ENCODE data around the gene WHAMM.
"Not testable (repeated sequence)": the region's sequence is repeated elsewhere in the genome, so short reads cannot be mapped to it uniquely, and the experiment has no call there.

Gene WHAMM

DNA sequence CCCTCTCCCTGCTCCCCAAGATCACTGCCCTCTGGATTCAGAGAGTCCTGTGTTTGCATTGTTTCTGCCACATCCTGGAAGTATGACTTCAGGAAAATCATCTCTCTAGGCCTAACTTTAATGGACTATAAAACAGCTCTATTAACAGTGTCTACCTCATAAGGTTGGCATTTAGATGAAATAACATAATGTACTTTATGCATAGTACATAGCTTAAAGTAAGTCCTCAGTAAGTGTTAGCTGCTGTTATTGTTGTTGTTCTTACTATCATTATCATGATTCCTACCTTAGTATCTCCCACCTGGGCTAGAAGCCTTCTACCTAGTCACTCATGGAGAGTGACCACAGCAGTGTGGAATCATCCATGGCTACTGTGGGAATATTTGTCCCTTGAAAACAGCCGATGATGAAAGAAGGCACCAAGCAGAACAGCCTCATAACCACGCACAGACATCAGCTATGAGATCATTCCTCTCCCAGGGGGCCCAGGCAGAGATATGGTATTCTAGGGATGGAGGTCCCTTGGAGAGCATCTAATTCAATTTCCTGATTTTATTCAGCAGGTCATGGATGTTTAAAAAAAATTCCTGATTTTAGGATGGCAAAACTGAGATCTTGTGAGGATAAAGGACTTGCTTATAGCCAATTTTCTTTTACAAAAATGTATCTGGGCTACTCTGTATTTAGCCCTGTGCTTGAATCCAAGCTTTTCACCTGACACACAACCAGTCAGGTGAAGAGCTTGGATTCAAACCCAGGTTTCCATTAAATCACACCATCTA is 5.4 kb upstream of the WHAMM start:
- no peak for DNase-seq (ENCODE audit: low spot score)

GRCh38 chr15:82804575-82804949 is 4.9 kb upstream of the WHAMM start:
- DNase-seq (ENCODE audit: low spot score), result no peak

GRCh38 chr15:82805994-82806406 is 3.4 kb upstream of the WHAMM start, which contains the start of gene FSD2:
Gene FSD2 (minus strand): TSS chr15:82806069. CDS start chr15:82787390, 18,679 bp downstream.
- DNase-seq (ENCODE audit: low spot score), result no peak

DNA sequence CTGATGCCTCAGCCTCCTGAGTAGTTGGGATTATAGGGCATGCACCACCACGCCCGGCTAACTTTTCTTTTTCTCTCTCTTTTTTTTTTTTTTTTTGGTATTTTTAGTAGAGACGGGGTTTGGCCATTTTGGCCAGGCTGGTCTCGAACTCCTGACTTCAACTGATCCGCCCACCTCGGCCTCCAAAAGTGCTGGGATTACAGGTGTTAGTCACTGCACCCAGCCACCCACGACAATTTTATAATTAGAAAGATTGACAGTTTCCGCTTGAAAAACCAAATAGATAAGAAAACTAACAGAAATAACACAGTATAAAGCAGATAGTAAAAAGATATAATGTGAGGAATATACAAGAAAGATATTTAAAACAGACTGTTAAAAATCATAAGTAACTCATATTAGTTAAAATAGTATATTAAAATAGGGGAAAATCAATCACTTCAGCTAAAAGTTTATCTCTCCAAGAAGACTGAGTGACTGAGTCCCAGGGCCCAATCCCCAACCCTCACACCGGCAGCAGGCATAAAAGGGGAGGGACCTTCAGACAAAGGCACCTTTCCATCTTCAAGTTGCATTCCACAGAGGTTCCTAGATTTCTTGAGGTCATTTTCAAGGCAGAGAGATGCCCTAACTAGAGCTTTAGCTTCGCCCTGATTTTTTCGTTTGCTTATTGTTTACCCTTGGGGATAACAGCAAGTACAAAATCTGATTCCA is 1.4 kb upstream of the WHAMM start:
- DNase-seq (ENCODE audit: low spot score), result no peak

DNA sequence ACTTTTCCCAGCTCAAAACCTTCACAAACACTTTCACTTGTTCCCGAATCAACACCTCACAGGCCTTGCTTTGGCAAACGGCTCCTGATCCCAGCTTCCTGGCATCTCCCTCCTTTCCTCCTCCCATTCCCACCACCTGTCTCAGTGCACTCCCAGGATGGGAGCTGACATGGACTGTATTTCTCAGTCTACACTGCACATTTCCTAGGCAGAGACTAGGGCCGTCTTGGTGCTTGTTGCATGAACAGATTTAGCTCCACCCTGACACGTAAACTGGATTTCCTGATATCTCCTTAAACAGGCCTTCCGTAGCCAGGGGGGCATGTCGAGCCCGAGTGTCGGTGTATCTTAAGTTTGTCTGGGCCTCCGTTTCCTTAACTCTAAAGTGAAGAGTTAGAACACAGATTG is 790 bp upstream of the WHAMM start:
- no peak for DNase-seq (ENCODE audit: low spot score)

DNA sequence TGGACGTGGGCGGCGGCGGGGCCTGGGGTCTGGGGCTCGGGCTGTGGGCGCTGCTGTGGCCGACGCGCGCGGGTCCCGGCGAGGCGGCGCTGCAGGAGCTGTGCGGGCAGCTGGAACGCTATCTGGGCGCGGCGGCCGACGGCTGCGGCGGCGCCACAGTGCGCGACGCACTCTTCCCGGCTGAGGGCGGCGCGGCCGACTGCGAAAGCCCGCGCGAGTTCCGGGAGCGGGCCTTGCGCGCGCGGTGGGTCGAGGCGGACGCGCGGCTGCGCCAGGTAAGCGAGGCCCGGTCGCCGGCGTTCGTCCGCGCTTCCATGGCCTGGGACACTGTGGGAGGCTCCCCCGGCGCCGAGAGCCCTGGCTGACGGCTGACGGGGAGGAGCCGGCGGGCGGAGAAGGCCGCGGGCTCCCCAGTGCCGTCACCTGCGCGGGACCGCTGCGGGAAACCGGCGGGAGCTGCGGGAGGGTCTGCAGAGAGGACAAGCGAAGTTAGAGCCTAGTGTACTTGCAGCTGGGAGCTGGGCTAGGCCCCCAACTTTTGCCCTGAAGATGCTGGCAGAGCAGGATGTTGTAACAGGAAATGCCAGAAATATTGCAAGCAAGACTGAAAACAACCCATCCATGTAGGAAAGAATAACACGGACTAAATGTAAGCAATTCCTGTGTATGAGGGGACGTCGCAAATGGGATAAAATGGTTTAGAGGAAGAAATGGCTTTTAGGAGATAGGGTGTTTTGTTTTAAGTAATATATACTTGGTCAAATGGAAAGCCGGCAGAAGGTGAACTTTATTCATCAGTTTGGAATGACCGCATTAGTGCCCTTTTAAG is 847 bp downstream of the WHAMM start:
- DNase-seq (ENCODE audit: low spot score), result peak; percentile 68

GRCh38 chr15:82810890-82811426 is 1.5 kb downstream of the WHAMM start:
- no peak for DNase-seq (ENCODE audit: low spot score)

DNA sequence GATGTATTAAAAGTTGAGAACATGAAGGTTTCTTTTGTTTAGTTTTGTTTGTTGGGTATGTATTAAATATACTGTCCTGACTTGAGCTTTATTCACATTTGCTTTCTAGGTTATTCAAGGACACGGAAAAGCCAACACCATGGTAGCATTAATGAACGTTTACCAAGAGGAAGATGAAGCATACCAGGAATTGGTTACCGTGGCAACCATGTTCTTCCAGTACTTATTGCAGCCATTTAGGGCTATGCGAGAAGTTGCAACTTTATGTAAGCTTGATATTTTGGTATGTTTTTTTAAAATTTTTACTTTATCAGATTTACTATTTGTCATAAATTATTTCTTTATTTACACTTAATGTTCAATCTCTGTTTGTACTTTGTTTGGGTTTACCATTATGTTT is 3.6 kb downstream of the WHAMM start:
- DNase-seq (ENCODE audit: low spot score), result no peak

GRCh38 chr15:82820128-82820527 is 10.7 kb downstream of the WHAMM start:
- DNase-seq (ENCODE audit: low spot score), result no peak

GRCh38 chr15:82821396-82821795 is 12.0 kb downstream of the WHAMM start:
- not testable (repeated sequence) for DNase-seq (ENCODE audit: low spot score)

- not testable (repeated sequence) for DNase-seq (ENCODE audit: low spot score)
Observed at GRCh38 chr15:82821851-82822250, 12.4 kb downstream of the WHAMM start.

DNA sequence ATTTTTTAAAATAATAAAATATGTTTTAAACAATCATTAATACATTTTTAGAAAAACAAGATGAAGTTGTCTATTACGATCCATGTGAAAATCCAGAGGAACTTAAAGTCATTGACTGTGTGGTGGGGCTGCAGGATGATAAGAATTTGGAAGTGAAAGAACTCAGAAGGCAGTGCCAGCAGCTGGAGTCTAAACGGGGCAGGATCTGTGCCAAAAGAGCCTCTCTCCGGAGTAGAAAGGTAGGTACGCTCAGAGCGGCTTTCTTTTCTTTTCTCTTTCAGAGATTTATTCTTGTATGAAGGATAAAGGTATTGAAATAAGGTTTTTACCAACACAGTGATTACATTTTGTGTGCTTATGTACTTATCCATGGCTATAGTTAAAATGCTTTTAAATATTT is 13.6 kb downstream of the WHAMM start:
- no peak for DNase-seq (ENCODE audit: low spot score)

GRCh38 chr15:82828075-82828474 is 18.6 kb downstream of the WHAMM start:
- no peak for DNase-seq (ENCODE audit: low spot score)

GRCh38 chr15:82829234-82829633 is 19.8 kb downstream of the WHAMM start:
- DNase-seq (ENCODE audit: low spot score), result no peak

- no peak for DNase-seq (ENCODE audit: low spot score)
Observed at GRCh38 chr15:82830427-82831173, 21.2 kb downstream of the WHAMM start.

DNA sequence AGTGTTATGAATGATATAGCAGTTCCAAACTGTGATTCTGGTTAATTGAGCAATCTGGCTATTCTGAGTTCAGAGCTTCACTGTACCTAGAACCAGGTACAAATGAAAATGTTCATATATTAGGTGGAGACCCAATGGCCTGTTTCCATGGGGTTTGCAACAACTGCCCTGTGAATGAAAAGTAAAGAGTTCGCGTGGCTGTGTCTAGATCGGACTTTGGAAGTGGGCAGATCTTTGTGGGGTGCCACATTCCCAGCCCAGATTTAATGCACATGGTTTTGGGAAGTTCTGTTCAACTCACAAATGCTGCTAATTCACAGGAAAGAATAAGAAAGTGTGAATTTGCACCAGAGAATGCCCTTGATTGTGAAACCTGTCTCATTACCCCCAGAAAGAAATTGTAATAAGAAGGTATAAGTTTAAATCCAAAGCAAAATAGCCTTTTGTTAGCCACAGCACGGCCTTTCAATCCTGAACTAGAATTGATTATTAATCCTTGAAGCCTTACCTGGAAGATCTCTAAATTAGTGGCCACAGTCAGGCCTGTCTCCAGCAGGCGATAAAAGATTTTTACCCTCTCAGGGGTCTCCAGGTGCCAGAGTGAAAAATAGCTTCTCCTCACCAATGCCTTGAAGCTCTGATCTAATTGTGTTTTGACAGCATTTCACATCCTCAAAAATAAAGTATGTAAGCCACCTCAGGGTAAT is 22.6 kb downstream of the WHAMM start:
- no peak for DNase-seq (ENCODE audit: low spot score)

DNA sequence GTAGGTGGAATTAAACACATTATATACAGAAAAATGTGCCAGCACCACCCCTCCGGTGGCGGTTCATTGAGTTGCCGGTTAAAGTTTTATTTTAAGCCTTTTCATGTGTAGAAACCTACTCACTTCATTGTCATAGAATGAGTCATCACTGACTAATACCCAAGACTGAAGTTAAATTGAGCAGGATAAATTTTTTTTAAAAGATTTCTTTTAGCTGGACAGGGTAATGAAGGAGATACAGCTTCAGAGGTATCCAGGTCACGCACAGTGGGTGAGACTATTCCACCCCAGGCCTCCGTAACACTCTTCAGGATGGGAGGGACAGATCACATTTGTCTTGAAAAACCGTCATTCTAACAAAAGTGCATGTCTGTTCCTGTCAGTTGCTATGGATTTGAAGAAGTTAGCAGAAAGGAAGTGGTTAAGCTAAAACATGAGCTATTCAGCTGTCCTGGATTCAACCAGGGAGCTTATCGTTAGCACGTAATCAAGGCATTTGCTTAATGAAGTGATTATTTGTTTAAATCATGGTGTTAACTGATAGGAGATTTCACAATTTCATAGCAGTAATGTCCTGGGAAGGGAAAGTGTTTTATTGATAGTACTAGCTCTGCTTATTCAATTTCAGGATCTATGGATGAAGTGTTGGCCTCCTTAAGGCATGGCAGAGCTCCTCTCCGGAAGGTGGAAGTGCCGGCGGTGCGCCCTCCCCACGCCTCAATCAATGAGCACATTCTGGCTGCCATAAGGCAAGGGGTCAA is 23.4 kb downstream of the WHAMM start:
- DNase-seq (ENCODE audit: low spot score), result no peak

DNA sequence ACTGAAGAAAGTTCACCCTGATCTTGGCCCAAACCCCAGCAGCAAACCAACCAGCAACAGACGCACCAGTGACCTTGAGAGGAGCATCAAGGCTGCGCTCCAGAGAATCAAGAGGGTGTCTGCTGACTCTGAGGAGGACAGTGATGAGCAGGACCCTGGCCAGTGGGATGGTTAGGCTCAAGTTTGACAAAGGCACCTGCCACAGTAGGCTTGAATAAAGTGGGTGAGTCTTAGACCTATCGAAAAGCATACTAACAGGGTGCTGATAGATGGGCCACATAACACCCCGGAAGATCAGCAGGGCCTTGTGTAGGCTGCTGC is 23.9 kb downstream of the WHAMM start:
- DNase-seq (ENCODE audit: low spot score), result no peak

DNA sequence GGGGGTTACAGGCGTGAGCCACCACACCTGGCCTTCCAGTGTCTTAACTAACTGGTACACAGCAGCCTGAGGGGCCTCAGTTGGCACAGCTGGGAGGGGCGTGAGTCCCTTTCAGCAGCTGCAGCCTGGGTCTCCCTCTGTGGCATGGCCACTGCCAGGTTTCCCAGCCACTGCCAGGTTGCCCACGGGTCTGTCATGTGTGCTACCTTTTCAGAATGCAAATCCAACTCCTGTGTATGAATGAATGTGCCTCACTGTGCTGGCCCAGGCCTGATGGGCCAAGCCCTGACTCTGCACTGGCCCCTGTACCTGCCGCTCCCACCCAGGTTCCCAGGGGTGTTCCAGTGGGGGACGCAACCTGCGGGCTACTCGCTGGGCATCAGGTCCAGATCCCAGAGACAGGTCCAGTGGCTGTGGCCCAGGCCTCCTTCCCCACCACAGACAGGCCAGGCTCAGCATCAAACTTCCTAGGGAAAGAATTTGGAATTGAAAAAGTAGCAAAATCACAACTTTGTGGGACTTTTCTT is 26.0 kb downstream of the WHAMM start:
- no peak for DNase-seq (ENCODE audit: low spot score)

GRCh38 chr15:82838096-82838735 is 28.8 kb downstream of the WHAMM start:
- DNase-seq (ENCODE audit: low spot score), result no peak
